HepG2 (cell line): ENCODE data around the gene PCYT2. TPM values are rescaled to one million over a fixed set of nuclear protein-coding genes. Genes with fewer than 3 reads are reported as not detected.
A peak's percentile ranks its signal among the peaks of the same experiment; 100 is the strongest.

Experiments
- CBX1 ChIP-seq: IDR thresholded peaks from one replicate; pipeline ENCODE4 v1.6.1; 2016; ENCODE audit warnings: antibody characterized with exemption, low read depth
- HDAC1 ChIP-seq: sonication (generic); formaldehyde crosslinking; IDR thresholded peaks from 2 replicates; pipeline ENCODE4 v1.5.1; 2020; ENCODE audit warnings: mild to moderate bottlenecking, missing genetic modification reagents
- NFATC3 ChIP-seq: sonication (generic); formaldehyde crosslinking; IDR thresholded peaks from 2 replicates; pipeline ENCODE4 v1.5.1; 2020; ENCODE audit warnings: mild to moderate bottlenecking, missing genetic modification reagents
- PHF20 ChIP-seq: sonication (generic); formaldehyde crosslinking; IDR thresholded peaks from 2 replicates; pipeline ENCODE4 v1.5.0; 2020; ENCODE audit warnings: mild to moderate bottlenecking, missing genetic modification reagents
- SP4 ChIP-seq: sonication (generic); formaldehyde crosslinking; IDR thresholded peaks from 2 replicates; pipeline ENCODE4 v1.8.1; 2023; ENCODE audit warnings: mild to moderate bottlenecking, missing genetic modification reagents
- ZBTB38 ChIP-seq: sonication (generic); formaldehyde crosslinking; IDR thresholded peaks from 2 replicates; pipeline ENCODE4 v1.5.1; 2020; ENCODE audit warnings: mild to moderate bottlenecking, missing genetic modification reagents
- ZNF20 ChIP-seq: sonication (generic); formaldehyde crosslinking; IDR thresholded peaks from 2 replicates; pipeline ENCODE4 v1.4.0; 2020; ENCODE audit warnings: mild to moderate bottlenecking, moderate library complexity, missing genetic modification reagents
- ZNF607 ChIP-seq: sonication (generic); formaldehyde crosslinking; IDR thresholded peaks from 2 replicates; pipeline ENCODE4 v1.5.1; 2020; ENCODE audit warnings: missing genetic modification reagents, mild to moderate bottlenecking, borderline replicate concordance
- ZNF747 ChIP-seq: sonication (generic); formaldehyde crosslinking; IDR thresholded peaks from 2 replicates; pipeline ENCODE4 v1.8.1; 2023; ENCODE audit warnings: missing genetic modification reagents, mild to moderate bottlenecking, borderline replicate concordance
- polyA plus RNA-seq, 8 experiments: library from polyadenylated mRNA; depleted of rRNA in 3 of 8; stranded (reverse) in 7 of 8; unstranded in 1 of 8; fragments of >200 nt; fragmentation: Illumina TruSeq in 4 of 8; extraction: Trizol in 4 of 8; gene quantifications; 2 replicates each; pipeline versions ENCODE4 v1.2.1 to v1.2.3, GENCODE V29; 2011 to 2016; ENCODE audit warnings: low read depth in 4 of 8, missing spikeins in 1 of 8, mixed read lengths in 1 of 8; ENCODE audit not compliant: insufficient read depth in 1 of 8
- total RNA-seq, 5 experiments: library from RNA; depleted of rRNA; stranded (reverse); fragments of >200 nt; fragmentation: Illumina TruSeq; extraction: Trizol; gene quantifications; 2 replicates each; pipeline ENCODE4 v1.2.3, GENCODE V29; 2016; ENCODE audit warnings: low read depth in 1 of 5
- TF ChIP-seq, protein P1 (sequence below): sonication (generic); formaldehyde crosslinking; IDR thresholded peaks from 2 replicates; pipeline ENCODE4 v1.5.0; 2020; ENCODE audit warnings: missing genetic modification reagents
- TF ChIP-seq, protein P2 (sequence below), 2 experiments: sonication (generic) in 1 of 2; formaldehyde crosslinking in 1 of 2; IDR thresholded peaks; 2 replicates each; pipeline versions ENCODE4 v1.5.1 to v1.6.1; 2011 to 2020; ENCODE audit warnings: borderline replicate concordance in 1 of 2, low read depth in 1 of 2, low read length in 1 of 2, mild to moderate bottlenecking in 1 of 2, missing genetic modification reagents in 1 of 2, moderate library complexity in 1 of 2
- TF ChIP-seq, protein P3 (sequence below): sonication (generic); formaldehyde crosslinking; IDR thresholded peaks from one replicate; pipeline ENCODE4 v1.5.1; 2020; ENCODE audit warnings: mild to moderate bottlenecking, missing genetic modification reagents; ENCODE audit errors: not compliant biosample characterization
- TF ChIP-seq, protein P4 (sequence below): sonication (generic); formaldehyde crosslinking; IDR thresholded peaks from 2 replicates; pipeline ENCODE4 v1.4.0; 2020; ENCODE audit warnings: missing genetic modification reagents

PCYT2 gene
- total and polyA plus RNA-seq, 2 of the 13 experiments (the other 11 are each of a cell fraction or from before 2014, with no cell fraction given) = 147 to 297 TPM

DNA sequence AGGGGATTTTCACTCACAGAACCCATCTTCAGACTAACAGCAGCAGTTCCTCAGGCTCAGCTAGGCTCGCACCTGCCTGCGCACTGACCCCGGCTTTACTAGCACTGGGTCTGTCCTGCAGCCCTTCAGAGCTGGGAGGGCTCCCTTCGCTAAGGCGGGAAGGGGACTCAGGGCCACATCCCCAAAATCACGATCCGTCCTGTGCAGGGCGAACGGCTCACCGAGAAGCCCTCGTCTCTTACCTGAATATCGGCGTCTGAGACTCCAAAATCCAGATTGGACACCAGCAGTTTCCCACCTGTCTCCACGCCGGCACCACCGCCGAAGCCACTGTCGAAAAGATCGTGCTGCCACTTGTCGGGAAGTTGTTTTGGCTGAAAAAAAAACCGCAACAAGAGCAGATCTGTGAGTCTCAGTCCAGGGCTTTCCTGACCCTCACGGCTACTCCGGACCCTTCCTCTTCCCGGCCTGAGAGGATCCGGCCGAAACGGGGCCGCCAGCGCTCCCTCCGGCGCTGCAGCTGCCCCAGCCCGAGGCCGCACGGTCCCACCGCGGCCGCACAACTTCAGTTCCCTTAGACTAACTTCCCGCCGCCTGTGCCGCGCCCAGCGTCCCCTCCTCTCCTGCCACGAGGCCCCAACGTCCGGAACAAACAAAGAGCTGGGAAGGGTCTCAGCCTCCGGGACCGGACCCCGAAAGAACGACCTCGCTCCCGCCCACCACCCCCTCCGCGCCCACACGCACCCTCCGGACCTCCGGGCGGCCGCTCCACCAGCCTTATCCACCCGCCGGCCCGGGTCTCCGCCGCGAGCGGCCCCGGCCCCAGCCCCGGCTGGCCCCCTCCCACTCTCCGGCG is 20.5 kb downstream of the PCYT2 start (continued):
- TF ChIP-seq, protein P1, sequence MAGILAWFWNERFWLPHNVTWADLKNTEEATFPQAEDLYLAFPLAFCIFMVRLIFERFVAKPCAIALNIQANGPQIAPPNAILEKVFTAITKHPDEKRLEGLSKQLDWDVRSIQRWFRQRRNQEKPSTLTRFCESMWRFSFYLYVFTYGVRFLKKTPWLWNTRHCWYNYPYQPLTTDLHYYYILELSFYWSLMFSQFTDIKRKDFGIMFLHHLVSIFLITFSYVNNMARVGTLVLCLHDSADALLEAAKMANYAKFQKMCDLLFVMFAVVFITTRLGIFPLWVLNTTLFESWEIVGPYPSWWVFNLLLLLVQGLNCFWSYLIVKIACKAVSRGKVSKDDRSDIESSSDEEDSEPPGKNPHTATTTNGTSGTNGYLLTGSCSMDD = no peak
- TF ChIP-seq, protein P2, sequence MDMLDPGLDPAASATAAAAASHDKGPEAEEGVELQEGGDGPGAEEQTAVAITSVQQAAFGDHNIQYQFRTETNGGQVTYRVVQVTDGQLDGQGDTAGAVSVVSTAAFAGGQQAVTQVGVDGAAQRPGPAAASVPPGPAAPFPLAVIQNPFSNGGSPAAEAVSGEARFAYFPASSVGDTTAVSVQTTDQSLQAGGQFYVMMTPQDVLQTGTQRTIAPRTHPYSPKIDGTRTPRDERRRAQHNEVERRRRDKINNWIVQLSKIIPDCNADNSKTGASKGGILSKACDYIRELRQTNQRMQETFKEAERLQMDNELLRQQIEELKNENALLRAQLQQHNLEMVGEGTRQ (IDR thresholded peaks at IDR 0.05; ENCODE audit: low read depth, low read length) = no peak
- TF ChIP-seq, protein P2 (CRISPR knock-in tag; IDR thresholded peaks at IDR 0.05; ENCODE audit: borderline replicate concordance) = no peak
- TF ChIP-seq ZBTB38 (CRISPR knock-in tag) (no peak), ZNF747 (CRISPR knock-in tag) (0 out of 2 replicates have a peak, but pooled peaks have one; percentile 16), CBX1 (no peak), ZNF20 (CRISPR knock-in tag) (no peak), ZNF607 (CRISPR knock-in tag) (no peak), NFATC3 (CRISPR knock-in tag) (peak; percentile 38; the same call in 1 of the 2 replicates), PHF20 (no peak), SP4 (CRISPR knock-in tag) (peak; percentile 30; the same call in 1 of the 2 replicates), HDAC1 (CRISPR knock-in tag) (0 out of 2 replicates have a peak, but pooled peaks have one; percentile 22)
- TF ChIP-seq, protein P3, sequence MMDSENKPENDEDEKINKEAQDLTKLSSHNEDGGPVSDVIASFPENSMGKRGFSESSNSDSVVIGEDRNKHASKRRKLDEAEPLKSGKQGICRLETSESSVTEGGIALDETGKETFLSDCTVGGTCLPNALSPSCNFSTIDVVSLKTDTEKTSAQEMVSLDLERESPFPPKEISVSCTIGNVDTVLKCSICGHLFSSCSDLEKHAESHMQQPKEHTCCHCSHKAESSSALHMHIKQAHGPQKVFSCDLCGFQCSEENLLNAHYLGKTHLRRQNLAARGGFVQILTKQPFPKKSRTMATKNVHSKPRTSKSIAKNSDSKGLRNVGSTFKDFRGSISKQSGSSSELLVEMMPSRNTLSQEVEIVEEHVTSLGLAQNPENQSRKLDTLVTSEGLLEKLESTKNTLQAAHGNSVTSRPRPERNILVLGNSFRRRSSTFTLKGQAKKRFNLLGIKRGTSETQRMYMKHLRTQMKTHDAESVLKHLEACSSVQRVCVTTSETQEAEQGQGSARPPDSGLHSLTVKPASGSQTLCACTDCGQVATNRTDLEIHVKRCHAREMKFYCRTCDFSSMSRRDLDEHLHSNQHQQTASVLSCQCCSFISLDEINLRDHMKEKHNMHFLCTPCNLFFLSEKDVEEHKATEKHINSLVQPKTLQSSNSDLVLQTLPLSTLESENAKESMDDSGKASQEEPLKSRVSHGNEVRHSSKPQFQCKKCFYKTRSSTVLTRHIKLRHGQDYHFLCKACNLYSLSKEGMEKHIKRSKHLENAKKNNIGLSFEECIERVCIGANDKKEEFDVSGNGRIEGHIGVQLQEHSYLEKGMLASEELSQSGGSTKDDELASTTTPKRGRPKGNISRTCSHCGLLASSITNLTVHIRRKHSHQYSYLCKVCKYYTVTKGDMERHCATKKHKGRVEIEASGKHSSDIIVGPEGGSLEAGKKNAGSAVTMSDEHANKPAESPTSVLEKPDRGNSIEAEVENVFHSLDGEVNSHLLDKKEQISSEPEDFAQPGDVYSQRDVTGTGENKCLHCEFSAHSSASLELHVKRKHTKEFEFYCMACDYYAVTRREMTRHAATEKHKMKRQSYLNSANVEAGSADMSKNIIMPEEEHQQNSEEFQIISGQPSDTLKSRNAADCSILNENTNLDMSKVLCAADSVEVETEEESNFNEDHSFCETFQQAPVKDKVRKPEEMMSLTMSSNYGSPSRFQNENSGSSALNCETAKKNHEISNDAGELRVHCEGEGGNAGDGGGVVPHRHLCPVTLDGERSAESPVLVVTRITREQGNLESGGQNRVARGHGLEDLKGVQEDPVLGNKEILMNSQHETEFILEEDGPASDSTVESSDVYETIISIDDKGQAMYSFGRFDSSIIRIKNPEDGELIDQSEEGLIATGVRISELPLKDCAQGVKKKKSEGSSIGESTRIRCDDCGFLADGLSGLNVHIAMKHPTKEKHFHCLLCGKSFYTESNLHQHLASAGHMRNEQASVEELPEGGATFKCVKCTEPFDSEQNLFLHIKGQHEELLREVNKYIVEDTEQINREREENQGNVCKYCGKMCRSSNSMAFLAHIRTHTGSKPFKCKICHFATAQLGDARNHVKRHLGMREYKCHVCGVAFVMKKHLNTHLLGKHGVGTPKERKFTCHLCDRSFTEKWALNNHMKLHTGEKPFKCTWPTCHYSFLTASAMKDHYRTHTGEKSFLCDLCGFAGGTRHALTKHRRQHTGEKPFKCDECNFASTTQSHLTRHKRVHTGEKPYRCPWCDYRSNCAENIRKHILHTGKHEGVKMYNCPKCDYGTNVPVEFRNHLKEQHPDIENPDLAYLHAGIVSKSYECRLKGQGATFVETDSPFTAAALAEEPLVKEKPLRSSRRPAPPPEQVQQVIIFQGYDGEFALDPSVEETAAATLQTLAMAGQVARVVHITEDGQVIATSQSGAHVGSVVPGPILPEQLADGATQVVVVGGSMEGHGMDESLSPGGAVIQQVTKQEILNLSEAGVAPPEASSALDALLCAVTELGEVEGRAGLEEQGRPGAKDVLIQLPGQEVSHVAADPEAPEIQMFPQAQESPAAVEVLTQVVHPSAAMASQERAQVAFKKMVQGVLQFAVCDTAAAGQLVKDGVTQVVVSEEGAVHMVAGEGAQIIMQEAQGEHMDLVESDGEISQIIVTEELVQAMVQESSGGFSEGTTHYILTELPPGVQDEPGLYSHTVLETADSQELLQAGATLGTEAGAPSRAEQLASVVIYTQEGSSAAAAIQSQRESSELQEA (CRISPR knock-in tag) = no peak
- TF ChIP-seq, protein P4, sequence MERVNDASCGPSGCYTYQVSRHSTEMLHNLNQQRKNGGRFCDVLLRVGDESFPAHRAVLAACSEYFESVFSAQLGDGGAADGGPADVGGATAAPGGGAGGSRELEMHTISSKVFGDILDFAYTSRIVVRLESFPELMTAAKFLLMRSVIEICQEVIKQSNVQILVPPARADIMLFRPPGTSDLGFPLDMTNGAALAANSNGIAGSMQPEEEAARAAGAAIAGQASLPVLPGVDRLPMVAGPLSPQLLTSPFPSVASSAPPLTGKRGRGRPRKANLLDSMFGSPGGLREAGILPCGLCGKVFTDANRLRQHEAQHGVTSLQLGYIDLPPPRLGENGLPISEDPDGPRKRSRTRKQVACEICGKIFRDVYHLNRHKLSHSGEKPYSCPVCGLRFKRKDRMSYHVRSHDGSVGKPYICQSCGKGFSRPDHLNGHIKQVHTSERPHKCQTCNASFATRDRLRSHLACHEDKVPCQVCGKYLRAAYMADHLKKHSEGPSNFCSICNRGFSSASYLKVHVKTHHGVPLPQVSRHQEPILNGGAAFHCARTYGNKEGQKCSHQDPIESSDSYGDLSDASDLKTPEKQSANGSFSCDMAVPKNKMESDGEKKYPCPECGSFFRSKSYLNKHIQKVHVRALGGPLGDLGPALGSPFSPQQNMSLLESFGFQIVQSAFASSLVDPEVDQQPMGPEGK (CRISPR knock-in tag) = no peak
